GM12878 (cell line): ENCODE measurements around the gene COQ3.

Source experiments
- REST ChIP-seq: IDR thresholded peaks from 2 replicates; pipeline ENCODE4 v1.6.1; 2012; ENCODE audit warnings: mild to moderate bottlenecking, low read depth, low read length
- TF ChIP-seq, protein P1 (sequence below), 3 experiments: IDR thresholded peaks in 2 of 3; conservative IDR thresholded peaks in 1 of 3; 2 replicates each; pipeline ENCODE4 v1.5.1; 2011; ENCODE audit warnings: low read depth in 3 of 3, low read length in 3 of 3, mild to moderate bottlenecking in 3 of 3, control low read depth in 2 of 3, moderate library complexity in 2 of 3, inconsistent platforms in 1 of 3, mixed read lengths in 1 of 3; ENCODE audit not compliant: control insufficient read depth in 2 of 3, insufficient read depth in 1 of 3; ENCODE audit errors: extremely low read depth in 1 of 3

GRCh38 chr6:99412065-99412464, 18.1 kb upstream of the COQ3 start:
- no peak for TF ChIP-seq REST
- TF ChIP-seq, protein P1, sequence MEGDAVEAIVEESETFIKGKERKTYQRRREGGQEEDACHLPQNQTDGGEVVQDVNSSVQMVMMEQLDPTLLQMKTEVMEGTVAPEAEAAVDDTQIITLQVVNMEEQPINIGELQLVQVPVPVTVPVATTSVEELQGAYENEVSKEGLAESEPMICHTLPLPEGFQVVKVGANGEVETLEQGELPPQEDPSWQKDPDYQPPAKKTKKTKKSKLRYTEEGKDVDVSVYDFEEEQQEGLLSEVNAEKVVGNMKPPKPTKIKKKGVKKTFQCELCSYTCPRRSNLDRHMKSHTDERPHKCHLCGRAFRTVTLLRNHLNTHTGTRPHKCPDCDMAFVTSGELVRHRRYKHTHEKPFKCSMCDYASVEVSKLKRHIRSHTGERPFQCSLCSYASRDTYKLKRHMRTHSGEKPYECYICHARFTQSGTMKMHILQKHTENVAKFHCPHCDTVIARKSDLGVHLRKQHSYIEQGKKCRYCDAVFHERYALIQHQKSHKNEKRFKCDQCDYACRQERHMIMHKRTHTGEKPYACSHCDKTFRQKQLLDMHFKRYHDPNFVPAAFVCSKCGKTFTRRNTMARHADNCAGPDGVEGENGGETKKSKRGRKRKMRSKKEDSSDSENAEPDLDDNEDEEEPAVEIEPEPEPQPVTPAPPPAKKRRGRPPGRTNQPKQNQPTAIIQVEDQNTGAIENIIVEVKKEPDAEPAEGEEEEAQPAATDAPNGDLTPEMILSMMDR (IDR thresholded peaks at IDR 0.05 in 2 of 3, conservative IDR thresholded peaks at IDR 0.05 in 1 of 3; ENCODE audit: control insufficient read depth in 2 of 3, extremely low read depth in 1 of 3, insufficient read depth in 1 of 3, low read depth in 3 of 3, low read length in 3 of 3), result no peak
